ENCODE measurements around the gene ELMO2.

ELMO2 gene

DNA sequence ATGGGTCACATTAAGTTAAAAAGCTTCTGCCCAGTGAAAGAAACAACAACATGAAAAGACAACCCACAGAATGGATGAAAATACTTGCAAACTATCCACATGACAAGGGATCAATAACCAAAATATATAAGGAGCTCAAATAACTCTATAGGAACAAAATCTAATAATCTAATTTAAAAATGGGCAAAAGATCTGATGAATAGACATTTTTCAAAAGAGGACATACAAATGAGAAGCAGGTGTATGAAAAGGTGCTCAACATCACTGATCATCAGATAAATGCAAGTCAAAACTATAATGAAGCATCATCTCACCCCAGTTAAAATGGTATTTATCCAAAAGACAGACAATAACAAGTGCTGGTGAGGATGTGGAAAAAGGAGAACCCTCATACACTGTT, 21.0 kb upstream of the ELMO2 start:
- TF ChIP-seq, protein P1, sequence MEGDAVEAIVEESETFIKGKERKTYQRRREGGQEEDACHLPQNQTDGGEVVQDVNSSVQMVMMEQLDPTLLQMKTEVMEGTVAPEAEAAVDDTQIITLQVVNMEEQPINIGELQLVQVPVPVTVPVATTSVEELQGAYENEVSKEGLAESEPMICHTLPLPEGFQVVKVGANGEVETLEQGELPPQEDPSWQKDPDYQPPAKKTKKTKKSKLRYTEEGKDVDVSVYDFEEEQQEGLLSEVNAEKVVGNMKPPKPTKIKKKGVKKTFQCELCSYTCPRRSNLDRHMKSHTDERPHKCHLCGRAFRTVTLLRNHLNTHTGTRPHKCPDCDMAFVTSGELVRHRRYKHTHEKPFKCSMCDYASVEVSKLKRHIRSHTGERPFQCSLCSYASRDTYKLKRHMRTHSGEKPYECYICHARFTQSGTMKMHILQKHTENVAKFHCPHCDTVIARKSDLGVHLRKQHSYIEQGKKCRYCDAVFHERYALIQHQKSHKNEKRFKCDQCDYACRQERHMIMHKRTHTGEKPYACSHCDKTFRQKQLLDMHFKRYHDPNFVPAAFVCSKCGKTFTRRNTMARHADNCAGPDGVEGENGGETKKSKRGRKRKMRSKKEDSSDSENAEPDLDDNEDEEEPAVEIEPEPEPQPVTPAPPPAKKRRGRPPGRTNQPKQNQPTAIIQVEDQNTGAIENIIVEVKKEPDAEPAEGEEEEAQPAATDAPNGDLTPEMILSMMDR (IDR thresholded peaks at IDR 0.05; ENCODE audit: low read length): no peak
- no peak for TF ChIP-seq EZH2 (IDR thresholded peaks at IDR 0.05; ENCODE audit: borderline replicate concordance, low read length)
- Histone ChIP-seq H3F3A (ENCODE audit: insufficient read depth, low read length) (no peaks in the 10 kb centered on the region), H3K4me3 (ENCODE audit: low read depth, low read length, poor library complexity, severe bottlenecking) (no peak overlapping the region), H3K79me2 (ENCODE audit: insufficient read depth, low read length) (no peaks in the 10 kb centered on the region), H3K9ac (ENCODE audit: low read length) (no peak overlapping the region), H4K20me1 (ENCODE audit: insufficient read depth, low read length) (no peaks in the 10 kb centered on the region), H3K36me3 (ENCODE audit: insufficient read depth, low read length) (no peaks in the 10 kb centered on the region), H3K27me3 (ENCODE audit: insufficient read depth, low read length) (0 out of 2 replicates have a peak, but pooled peaks cover 6% of the 10 kb centered on the region), H3K4me1 (ENCODE audit: insufficient read depth, low read length, severe bottlenecking) (no peaks in the 10 kb centered on the region), H2AFZ (ENCODE audit: low read length) (no peak overlapping the region), H3K4me2 (ENCODE audit: low read length) (no peak overlapping the region), H3K27ac (ENCODE audit: low read depth, low read length, poor library complexity, severe bottlenecking) (no peak overlapping the region), H3K9me2 (ENCODE audit: low read depth, low read length) (no peaks in the 10 kb centered on the region), H3K9me3 (ENCODE audit: low read length) (no peaks in the 10 kb centered on the region)

DNA sequence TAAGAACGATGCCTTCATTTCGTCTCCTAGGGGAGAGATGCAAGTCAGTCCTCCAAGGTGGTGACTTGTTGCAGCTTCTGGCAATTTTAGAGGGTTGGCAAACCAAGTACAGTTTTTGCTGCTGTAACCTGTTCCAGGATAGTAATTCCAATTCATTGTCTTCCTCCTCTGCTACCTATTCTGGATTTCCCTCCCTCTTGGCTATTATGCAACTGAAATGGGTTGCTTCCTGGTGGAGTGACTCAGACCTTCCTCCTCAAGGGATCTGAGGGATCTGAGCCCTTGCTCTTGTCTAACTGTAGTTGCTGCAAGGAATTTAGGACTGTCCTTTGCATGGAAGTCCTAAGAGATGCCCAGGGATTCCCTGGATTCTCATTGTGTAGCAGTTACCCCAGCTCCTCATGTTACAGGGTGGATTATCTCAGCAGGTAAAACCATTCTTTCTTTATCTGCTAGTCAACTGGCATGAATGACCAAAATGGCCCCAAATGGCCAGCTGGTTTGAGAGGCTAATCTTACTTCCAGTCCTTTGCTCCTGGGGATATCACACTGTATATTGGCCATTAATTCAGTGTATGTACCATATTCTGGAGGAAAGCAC, 17.6 kb upstream of the ELMO2 start:
- H3K4me3 ChIP-seq (ENCODE audit: low read depth, low read length, poor library complexity, severe bottlenecking): no peak overlapping the region
- no peaks in the 10 kb centered on the region for H4K20me1 ChIP-seq (ENCODE audit: insufficient read depth, low read length)
- no peak overlapping the region for H3K27ac ChIP-seq (ENCODE audit: low read depth, low read length, poor library complexity, severe bottlenecking)
- H3K4me2 ChIP-seq (ENCODE audit: low read length): no peak overlapping the region
- no peaks in the 10 kb centered on the region for H3K79me2 ChIP-seq (ENCODE audit: insufficient read depth, low read length)
- TF ChIP-seq, protein P1 (IDR thresholded peaks at IDR 0.05; ENCODE audit: low read length): no peak
- TF ChIP-seq EZH2 (IDR thresholded peaks at IDR 0.05; ENCODE audit: borderline replicate concordance, low read length): no peak
- H2AFZ ChIP-seq (ENCODE audit: low read length): no peak overlapping the region
- H3K27me3 ChIP-seq (ENCODE audit: insufficient read depth, low read length): 0 out of 2 replicates have a peak, but pooled peaks cover 6% of the 10 kb centered on the region
- no peaks in the 10 kb centered on the region for H3K4me1 ChIP-seq (ENCODE audit: insufficient read depth, low read length, severe bottlenecking)
- no peak overlapping the region for H3K9ac ChIP-seq (ENCODE audit: low read length)
- H3K9me3 ChIP-seq (ENCODE audit: low read length): no peaks in the 10 kb centered on the region
- no peaks in the 10 kb centered on the region for H3K36me3 ChIP-seq (ENCODE audit: insufficient read depth, low read length)
- H3F3A ChIP-seq (ENCODE audit: insufficient read depth, low read length): no peaks in the 10 kb centered on the region
- no peaks in the 10 kb centered on the region for H3K9me2 ChIP-seq (ENCODE audit: low read depth, low read length)

DNA sequence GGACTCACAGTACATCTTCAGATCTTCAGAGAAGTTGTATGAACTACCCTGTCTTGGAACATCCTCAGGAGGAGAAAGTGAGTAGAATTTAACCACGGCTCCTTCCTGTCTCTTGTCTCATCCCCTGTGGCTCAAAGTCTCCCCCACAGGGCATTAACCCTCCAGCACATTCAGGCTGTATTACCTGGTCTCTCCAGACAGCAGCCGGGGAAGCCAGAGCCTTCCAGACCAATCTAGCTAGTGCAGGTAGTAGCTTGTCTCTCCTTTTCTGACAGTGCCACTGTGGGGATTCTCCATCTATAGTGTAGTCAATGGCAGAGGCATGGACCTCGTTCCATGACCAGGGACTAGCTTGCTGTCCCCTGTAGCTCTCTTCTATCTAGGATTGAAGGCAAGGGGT, 16.9 kb upstream of the ELMO2 start:
- no peak overlapping the region for H2AFZ ChIP-seq (ENCODE audit: low read length)

More for the DNA sequence above, 16.9 kb upstream of the ELMO2 start:
- no peaks in the 10 kb centered on the region for H3K36me3 ChIP-seq (ENCODE audit: insufficient read depth, low read length)
- H3K4me3 ChIP-seq (ENCODE audit: low read depth, low read length, poor library complexity, severe bottlenecking): no peak overlapping the region
- no peaks in the 10 kb centered on the region for H3K9me3 ChIP-seq (ENCODE audit: low read length)
- H3K27ac ChIP-seq (ENCODE audit: low read depth, low read length, poor library complexity, severe bottlenecking): no peak overlapping the region
- no peak for TF ChIP-seq EZH2 (IDR thresholded peaks at IDR 0.05; ENCODE audit: borderline replicate concordance, low read length)
- TF ChIP-seq, protein P1 (IDR thresholded peaks at IDR 0.05; ENCODE audit: low read length): no peak
- no peak overlapping the region for H3K4me2 ChIP-seq (ENCODE audit: low read length)
- H3K4me1 ChIP-seq (ENCODE audit: insufficient read depth, low read length, severe bottlenecking): no peaks in the 10 kb centered on the region
- H3K27me3 ChIP-seq (ENCODE audit: insufficient read depth, low read length): 0 out of 2 replicates have a peak, but pooled peaks cover 6% of the 10 kb centered on the region
- H3K79me2 ChIP-seq (ENCODE audit: insufficient read depth, low read length): no peaks in the 10 kb centered on the region
- no peaks in the 10 kb centered on the region for H3K9me2 ChIP-seq (ENCODE audit: low read depth, low read length)
- H4K20me1 ChIP-seq (ENCODE audit: insufficient read depth, low read length): no peaks in the 10 kb centered on the region
- H3F3A ChIP-seq (ENCODE audit: insufficient read depth, low read length): no peaks in the 10 kb centered on the region
- no peak overlapping the region for H3K9ac ChIP-seq (ENCODE audit: low read length)
